ENCODE data around the gene ARHGEF1.

- TF ChIP-seq POLR2A (IDR thresholded peaks at IDR 0.05) (no peak), CTCF (IDR thresholded peaks at IDR 0.05 in 4 of 5, conservative IDR thresholded peaks at IDR 0.05 in 1 of 5) (no peak)
These were observed 30.8 kb downstream of the ARHGEF1 start for GRCh38 chr19:41913538-41914423.
